Left lung (tissue), 10 donors: ENCODE data around the gene RALGPS1. TPM values are rescaled to one million over a fixed set of nuclear protein-coding genes. Genes with fewer than 3 reads are reported as not detected.

Experiments used
- ATAC-seq: fragments of 200-7000 bp; cut with Tn5 transposase; one replicate; pipeline ENCODE4 v1.9.1; 2020; ENCODE audit warnings: moderate library complexity
- DNase-seq, 4 donors: peaks; one replicate each; pipeline ENCODE4 v3.0.0-alpha.2; 2013 to 2020
- H3K27ac ChIP-seq, 2 donors: fragments of 200-600 bp; sonication (generic) in 1 of 2; one replicate each; pipeline versions ENCODE4 v1.5.0 to v1.8.0; 2020 to 2021
- H3K27me3 ChIP-seq, 2 donors: fragments of 200-600 bp; sonication (generic) in 1 of 2; one replicate each; pipeline versions ENCODE4 v1.5.0 to v1.8.0; 2020 to 2021
- H3K36me3 ChIP-seq, 2 donors: fragments of 200-600 bp; sonication (generic) in 1 of 2; one replicate each; pipeline versions ENCODE4 v1.5.0 to v1.8.0; 2020 to 2021
- H3K4me1 ChIP-seq, 2 donors: fragments of 200-600 bp; one replicate each; pipeline ENCODE4 v1.8.0; 2021
- H3K4me3 ChIP-seq, 2 donors: fragments of 200-600 bp; sonication (generic) in 1 of 2; one replicate each; pipeline versions ENCODE4 v1.5.0 to v1.8.0; 2020 to 2021; ENCODE audit warnings: mild to moderate bottlenecking in 1 of 2
- H3K9me3 ChIP-seq, 2 donors: fragments of 200-600 bp; sonication (generic) in 1 of 2; one replicate each; pipeline versions ENCODE4 v1.5.0 to v1.8.0; 2020 to 2021
- intact Hi-C, 2 donors: fragments of 100-400 bp; cut with DNase I; formaldehyde crosslinking; loops; one replicate each; pipeline versions ENCODE4 v1.11.2 to v1.14.2; 2022
- polyA plus RNA-seq, 6 donors: library from polyadenylated mRNA; unstranded; fragments of 120-200 nt; gene quantifications; one replicate each; pipeline ENCODE4 v1.2.1, GENCODE V29; 2013; ENCODE audit not compliant: insufficient read length in 6 of 6
- total RNA-seq, 2 donors: library from RNA; stranded (reverse); fragmentation: NEBNext Ultra II Directional; extraction: Animal tissue kit (Norgen Biotek cat#: 25700); gene quantifications; one replicate each; pipeline ENCODE4 v1.2.1, GENCODE V29; 2021
- TF ChIP-seq, protein P1 (sequence below), 2 donors: fragments of 200-600 bp; sonication (generic) in 1 of 2; IDR thresholded peaks; one replicate each; pipeline versions ENCODE4 v1.5.0 to v1.8.0; 2021; ENCODE audit warnings: antibody characterized with exemption in 2 of 2
- donor health status: DM: no; HTN: yes; CAD: no.
- donor health status: DM: no; HTN: no; CAD: no.

Gene RALGPS1
- total and polyA plus RNA-seq, 8 donors: 11.9 to 27.6 (median 21.5) TPM

DNA sequence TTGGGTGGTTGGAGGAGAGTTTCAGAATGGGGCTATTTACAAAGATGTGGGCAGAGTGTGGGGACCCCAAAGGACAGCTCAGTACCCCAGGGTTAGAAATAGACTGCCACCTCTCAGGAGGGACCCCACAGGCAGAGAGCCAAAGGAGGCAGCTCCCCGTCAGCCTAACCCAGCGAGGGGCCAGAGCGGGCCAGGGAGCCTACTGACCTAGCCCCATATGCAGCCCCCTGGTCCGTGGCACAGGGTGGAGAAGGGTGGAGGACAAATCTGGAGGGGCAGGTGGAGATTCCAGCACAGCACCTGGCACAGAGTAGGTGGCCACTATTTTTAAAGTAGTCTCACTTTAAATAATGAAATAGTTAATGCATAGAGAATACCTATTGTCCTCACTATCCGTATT lies 275.0 kb downstream of the RALGPS1 start:
- Histone ChIP-seq H3K9me3 (no peaks in the 10 kb centered on the region), H3K4me3 (no peak overlapping the region), H3K27ac (no peak overlapping the region), H3K36me3 (no peaks in the 10 kb centered on the region), H3K27me3 (no peaks in the 10 kb centered on the region), H3K4me1 (peaks cover 14 to 20% of the 10 kb centered on the region in 2 donors)
- TF ChIP-seq, protein P1, sequence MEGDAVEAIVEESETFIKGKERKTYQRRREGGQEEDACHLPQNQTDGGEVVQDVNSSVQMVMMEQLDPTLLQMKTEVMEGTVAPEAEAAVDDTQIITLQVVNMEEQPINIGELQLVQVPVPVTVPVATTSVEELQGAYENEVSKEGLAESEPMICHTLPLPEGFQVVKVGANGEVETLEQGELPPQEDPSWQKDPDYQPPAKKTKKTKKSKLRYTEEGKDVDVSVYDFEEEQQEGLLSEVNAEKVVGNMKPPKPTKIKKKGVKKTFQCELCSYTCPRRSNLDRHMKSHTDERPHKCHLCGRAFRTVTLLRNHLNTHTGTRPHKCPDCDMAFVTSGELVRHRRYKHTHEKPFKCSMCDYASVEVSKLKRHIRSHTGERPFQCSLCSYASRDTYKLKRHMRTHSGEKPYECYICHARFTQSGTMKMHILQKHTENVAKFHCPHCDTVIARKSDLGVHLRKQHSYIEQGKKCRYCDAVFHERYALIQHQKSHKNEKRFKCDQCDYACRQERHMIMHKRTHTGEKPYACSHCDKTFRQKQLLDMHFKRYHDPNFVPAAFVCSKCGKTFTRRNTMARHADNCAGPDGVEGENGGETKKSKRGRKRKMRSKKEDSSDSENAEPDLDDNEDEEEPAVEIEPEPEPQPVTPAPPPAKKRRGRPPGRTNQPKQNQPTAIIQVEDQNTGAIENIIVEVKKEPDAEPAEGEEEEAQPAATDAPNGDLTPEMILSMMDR (IDR thresholded peaks at IDR 0.05): no peak
- DNase-seq: no peak
- no peak for ATAC-seq
- intact Hi-C loops: loop anchor here in 1 of 2 donors (10.0 kb wide), 1 partner anchor 225 kb away; no protein-coding TSS in a partner anchor

DNA sequence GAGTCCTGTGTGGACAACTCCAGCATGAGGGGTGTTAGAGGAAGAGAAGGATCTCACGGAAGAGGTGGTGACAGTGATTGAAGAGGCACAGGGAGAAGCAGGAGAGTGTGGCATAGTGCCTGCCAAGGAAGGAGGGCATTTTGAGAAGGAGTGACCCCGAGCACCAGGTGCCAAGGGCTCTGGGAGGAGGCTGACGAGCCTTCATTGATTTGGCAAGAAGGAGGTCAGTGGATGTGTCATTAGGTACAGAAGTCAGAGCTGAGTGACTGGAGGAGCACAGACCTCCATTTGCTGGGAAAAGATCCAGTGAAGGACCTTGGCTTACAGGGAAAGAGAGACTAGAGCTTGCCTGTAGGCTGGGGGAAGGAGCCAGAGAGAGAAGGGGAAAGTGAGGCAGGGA lies 278.2 kb downstream of the RALGPS1 start:
- ATAC-seq: no peak
- no peak for DNase-seq

DNA sequence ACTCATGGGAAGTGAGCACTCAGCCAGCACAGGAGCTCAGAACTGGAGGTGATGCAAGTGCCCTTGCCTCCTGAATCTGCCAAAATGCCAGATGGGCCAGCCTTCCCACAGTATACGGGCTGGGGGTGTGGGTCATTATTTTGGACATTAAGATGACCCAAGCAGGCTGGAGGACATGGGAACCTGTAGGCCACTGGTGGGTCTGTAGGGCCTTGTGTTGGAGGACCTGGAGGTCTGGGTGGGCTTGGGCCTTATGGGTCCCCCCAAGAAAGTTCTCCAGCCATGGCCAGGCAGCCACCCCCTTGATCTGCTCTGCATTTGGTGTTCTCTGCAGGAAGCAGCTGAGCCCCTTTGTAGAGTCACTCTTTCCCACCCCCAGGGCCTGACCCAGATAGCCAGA lies 278.9 kb downstream of the RALGPS1 start:
- Histone ChIP-seq H3K4me3 (no peak overlapping the region), H3K4me1 (no peaks in the 10 kb centered on the region), H3K36me3 (no peaks in the 10 kb centered on the region), H3K9me3 (no peaks in the 10 kb centered on the region), H3K27ac (no peak overlapping the region), H3K27me3 (no peaks in the 10 kb centered on the region)
- intact Hi-C loops: loop anchor here in 1 of 2 donors (10.0 kb wide), 1 partner anchor 229 kb away; no protein-coding TSS in a partner anchor
- DNase-seq (no peak), ATAC-seq (no peak)
- TF ChIP-seq, protein P1 (IDR thresholded peaks at IDR 0.05): no peak

More for the DNA sequence above, 278.2 kb downstream of the RALGPS1 start:
- H3K36me3 ChIP-seq: no peaks in the 10 kb centered on the region
- no peaks in the 10 kb centered on the region for H3K4me1 ChIP-seq
- no peak overlapping the region for H3K27ac ChIP-seq
- no peak overlapping the region for H3K4me3 ChIP-seq
- TF ChIP-seq, protein P1 (IDR thresholded peaks at IDR 0.05): no peak
- H3K27me3 ChIP-seq: no peaks in the 10 kb centered on the region
- no peaks in the 10 kb centered on the region for H3K9me3 ChIP-seq
- intact Hi-C loops: loop anchor here in 1 of 2 donors (10.0 kb wide), 1 partner anchor 228 kb away; no protein-coding TSS in a partner anchor

DNA sequence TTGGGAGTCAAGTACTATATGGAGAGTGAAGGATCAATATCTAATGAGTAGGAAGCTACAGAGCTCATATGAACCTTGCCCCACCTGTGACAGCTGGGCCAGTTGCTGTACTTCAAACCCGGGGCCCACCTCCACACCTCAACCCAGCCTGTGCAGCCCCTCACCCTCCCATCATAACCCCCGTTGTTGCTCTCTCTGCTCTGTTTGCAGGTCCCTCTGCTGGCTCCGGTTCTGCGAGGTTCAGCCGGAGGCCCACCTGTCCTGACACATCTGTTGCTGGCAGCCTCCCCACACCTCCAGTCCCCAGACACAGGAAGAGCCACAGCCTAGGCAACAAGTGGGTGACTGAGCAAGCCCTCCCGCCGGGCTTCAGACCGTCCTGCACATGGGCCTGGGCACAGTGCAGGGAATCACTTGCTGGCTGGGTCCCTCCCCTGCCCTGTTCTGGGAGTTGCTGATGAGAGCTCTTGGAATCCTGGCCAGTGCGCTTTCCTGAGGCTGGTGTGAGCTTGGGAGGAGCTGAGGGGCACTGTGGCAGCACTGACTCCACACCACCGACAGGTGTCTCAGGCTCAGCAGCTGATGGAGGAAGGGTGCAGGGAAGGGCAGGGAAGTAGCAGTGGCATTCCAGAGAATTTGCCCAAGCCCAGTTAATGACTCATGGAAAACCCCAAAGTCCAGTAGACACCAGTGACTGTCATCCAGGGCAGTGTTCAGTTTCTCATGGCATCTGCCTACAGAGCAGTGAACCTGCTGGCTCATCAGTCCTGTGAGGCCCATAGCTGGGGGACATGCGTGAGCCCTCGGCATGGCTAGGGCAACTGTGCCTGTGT lies 280.5 kb downstream of the RALGPS1 start:
- Histone ChIP-seq H3K27me3 (no peaks in the 10 kb centered on the region), H3K4me1 (peaks cover 0 to 7% of the 10 kb centered on the region in 2 donors), H3K36me3 (no peaks in the 10 kb centered on the region), H3K27ac (no peak overlapping the region), H3K4me3 (no peak overlapping the region), H3K9me3 (no peaks in the 10 kb centered on the region)
- intact Hi-C loops: loop anchor here in 1 of 2 donors (5.0 to 10.0 kb wide), 2 partner anchors 230 to 253 kb away; no protein-coding TSS in a partner anchor
- ATAC-seq (no peak), DNase-seq (no peak)
- TF ChIP-seq, protein P1 (IDR thresholded peaks at IDR 0.05): no peak
